RWPE1 (cell line): ENCODE data around the gene BRAF.
A peak's percentile ranks its signal among the peaks of the same experiment; 100 is the strongest.
"Not testable (repeated sequence)": the region's sequence is repeated elsewhere in the genome, so short reads cannot be mapped to it uniquely, and the experiment has no call there.

ENCODE experiments used
- CTCF ChIA-PET: fragments of 350-600 bp; sonication (Branson Sonifier 250); formaldehyde crosslinking; extraction: SDS; loops from one replicate; lab custom pipeline; 2021; lab: Yijun Ruan, JAX
- POLR2A ChIA-PET: fragments of 400-600 bp; formaldehyde crosslinking; extraction: SDS; loops from one replicate; lab custom pipeline; 2020; ENCODE audit warnings: antibody characterized with exemption; ENCODE audit not compliant: low non-redundant PET; lab: Yijun Ruan, JAX
- DNase-seq: peaks from one replicate; pipeline ENCODE4 v3.0.0; 2012; ENCODE audit warnings: low spot score
- H3K27ac ChIP-seq: fragments of 450-650 bp; 2 replicates; pipeline ENCODE4 v1.5.1; 2017
- TF ChIP-seq, protein P1 (sequence below): fragments of 450-650 bp; conservative IDR thresholded peaks from 2 replicates; pipeline ENCODE4 v1.5.1; 2017; ENCODE audit warnings: low read depth, mild to moderate bottlenecking

BRAF gene

DNA sequence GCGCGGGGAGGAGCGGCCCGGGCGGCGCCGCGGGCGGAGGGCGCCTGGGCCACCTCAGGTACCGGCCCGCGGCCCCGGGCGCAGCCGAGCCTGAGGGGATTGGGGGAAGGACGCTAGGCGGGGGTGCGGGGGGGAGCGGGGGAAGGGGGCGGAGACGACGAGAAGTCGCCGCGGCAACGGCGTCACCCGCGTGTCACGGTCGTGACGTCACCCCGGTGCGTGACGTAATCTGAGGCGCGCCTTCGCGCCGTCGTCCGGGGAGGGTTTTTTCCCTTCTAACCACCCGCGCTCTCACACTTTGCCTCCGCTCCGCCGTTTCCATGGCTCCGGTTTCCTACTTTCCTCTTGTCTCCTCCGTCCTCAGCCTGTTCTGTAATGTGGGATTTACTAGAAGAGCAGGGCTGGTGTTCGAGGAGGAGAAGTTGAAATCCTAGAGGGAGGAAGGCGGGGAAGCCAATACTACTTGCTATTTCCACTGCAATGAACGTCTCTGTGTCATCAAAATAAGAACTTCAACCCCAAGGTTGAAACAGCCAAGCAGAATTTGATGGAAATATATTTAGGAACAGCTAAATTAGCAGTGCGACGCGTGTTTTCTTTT is at the start of gene BRAF:
TSS of gene BRAF (minus strand) at position 109 of the 601 bp plus-strand sequence. CDS start 226 bp downstream, outside the sequence.
- ChIA-PET CTCF (interaction anchor here (0.8 to 1.6 kb wide), 2 partner anchors 113 to 114 kb away, joined by 3 to 4 read pairs; no protein-coding TSS in a partner anchor), POLR2A (no interaction called here)
- peak within 1 kb of the TSS; percentile 86 for H3K27ac ChIP-seq

DNA sequence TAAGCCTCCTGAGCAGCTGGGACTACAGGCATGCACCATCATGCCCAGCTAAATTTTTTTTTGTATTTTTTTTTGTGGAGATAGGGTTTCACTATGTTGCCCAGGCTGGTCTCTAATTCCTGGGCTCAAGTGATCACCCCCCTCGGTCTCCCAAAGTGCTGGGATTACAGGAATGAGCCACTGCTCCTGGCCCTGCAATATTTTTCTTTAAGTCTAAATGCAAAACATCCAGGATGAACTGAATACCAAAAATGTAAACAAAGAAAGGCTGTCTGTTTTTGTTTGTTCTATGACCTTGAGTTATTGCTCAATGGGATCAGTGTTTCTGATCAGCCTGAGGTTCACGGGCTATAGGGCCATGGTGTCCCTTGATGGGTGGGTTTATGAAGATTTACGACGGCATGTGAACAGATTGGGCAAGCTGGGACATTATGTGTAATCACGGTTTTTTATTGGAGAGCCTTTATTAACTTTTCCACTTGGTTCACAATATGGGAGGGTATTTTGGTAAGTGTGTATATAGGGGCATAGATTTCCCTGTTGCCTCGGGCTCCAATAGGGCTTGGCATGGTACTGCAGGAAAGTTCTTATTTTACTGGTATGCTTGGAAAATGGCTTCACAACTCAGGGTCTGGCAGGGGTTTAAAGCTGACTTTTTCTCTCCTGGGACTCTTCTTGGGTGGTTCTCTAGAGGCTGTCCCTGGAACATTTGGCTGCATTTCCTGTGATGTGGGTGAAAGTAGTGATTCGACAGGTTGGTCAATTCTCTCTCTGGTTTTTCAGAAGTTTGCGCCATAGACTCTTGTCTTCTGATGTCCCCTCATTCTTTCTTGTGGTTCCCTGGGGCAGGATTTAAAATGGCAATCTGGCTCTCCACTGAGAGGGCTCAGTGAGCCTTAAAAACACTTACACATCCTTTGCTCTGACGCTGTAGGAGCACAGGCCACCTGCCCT is 48.4 kb upstream of the BRAF start:
- POLR2A ChIA-PET = no interaction called here
- no peak for DNase-seq
- H3K27ac ChIP-seq = no peak overlapping the region
- CTCF ChIA-PET = no interaction called here
- TF ChIP-seq, protein P1, sequence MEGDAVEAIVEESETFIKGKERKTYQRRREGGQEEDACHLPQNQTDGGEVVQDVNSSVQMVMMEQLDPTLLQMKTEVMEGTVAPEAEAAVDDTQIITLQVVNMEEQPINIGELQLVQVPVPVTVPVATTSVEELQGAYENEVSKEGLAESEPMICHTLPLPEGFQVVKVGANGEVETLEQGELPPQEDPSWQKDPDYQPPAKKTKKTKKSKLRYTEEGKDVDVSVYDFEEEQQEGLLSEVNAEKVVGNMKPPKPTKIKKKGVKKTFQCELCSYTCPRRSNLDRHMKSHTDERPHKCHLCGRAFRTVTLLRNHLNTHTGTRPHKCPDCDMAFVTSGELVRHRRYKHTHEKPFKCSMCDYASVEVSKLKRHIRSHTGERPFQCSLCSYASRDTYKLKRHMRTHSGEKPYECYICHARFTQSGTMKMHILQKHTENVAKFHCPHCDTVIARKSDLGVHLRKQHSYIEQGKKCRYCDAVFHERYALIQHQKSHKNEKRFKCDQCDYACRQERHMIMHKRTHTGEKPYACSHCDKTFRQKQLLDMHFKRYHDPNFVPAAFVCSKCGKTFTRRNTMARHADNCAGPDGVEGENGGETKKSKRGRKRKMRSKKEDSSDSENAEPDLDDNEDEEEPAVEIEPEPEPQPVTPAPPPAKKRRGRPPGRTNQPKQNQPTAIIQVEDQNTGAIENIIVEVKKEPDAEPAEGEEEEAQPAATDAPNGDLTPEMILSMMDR = no peak

More for the DNA sequence above, at the start of gene BRAF:
- peak; percentile 80 for DNase-seq
- TF ChIP-seq, protein P1 = no peak

DNA sequence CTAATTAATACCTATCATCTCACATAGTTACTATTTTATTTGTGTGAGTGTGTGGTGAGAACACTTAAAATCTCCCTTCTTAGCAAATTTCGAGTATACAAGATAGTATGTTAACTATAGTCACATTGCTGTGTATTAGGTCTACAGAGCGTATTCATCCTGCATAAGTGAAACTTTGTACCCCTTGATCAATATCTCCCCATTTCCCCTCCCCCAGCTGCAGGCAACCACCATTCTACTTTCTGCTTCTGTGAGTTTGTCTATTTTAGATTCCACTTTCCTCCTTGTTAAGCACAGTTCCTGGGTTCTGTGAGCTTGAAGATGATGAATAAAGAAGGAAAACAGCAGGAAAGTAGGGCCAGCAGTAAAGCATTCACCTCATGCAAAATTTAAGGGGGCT is 47.6 kb upstream of the BRAF start:
- no peak for DNase-seq
- POLR2A ChIA-PET = interaction anchor here (0.5 kb wide), 1 partner anchor 80 kb away, joined by 3 read pairs; no protein-coding TSS in a partner anchor
- H3K27ac ChIP-seq = no peak overlapping the region
- TF ChIP-seq, protein P1 = no peak
- CTCF ChIA-PET = no interaction called here

DNA sequence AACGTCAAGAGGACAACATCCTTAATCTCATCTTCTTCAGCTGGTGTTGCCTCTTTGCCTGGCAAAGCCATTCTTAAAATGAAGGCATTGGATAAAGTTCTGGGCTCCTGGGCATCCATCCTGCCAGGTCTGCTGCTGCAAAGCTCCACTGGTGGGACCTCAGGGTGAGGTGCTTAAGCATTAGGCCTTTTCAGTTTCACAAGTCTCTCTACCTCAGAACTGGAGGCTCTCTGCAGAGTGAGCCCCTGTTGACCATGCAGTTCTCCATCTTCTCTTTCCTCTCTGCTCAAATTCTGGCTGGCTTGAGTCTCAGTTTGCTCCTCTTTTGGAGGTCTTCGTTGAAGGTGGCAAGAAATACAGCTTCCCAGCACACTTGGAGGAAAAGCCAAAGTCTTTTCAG is 42.7 kb upstream of the BRAF start:
- H3K27ac ChIP-seq = no peak overlapping the region
- POLR2A ChIA-PET = no interaction called here
- DNase-seq = no peak
- CTCF ChIA-PET = interaction anchor here (0.6 kb wide), 1 partner anchor 493 kb away, joined by 3 read pairs; no protein-coding TSS in a partner anchor
- TF ChIP-seq, protein P1 = no peak

DNA sequence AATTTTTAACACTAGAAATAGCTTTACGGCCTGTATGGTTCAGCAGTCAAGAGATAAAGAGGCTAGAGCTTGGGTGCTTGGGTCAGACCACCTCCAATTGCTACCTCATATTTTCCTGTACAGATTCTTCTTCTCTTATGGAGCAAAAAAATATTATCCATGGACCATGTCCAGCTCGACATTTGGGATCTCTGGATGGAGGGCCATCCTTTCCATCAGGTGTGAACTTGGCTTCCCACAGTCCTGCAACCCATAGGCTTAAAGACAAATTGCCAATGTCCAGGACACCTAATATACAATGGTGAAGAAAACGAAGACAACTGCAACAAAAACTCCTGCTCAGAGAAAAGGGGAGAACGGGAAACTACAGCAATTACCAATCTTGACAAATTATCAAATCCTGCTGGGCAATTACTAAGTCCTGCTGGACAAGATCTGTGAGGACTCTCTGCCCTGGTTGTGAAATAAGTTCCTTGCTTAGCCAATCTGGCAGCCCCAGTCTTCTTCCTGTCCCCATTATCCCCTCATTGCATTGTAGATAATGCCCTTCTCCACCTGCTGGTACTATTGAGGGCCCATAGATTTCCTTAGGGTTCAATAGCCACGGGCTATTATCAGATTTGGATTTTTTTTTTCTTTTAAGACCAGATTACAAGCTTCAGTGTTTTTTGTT is 42.0 kb upstream of the BRAF start:
- TF ChIP-seq, protein P1 = no peak
- ChIA-PET POLR2A (no interaction called here), CTCF (interaction anchor here (0.6 kb wide), 1 partner anchor 134 kb away, joined by 3 read pairs; no protein-coding TSS in a partner anchor)
- no peak for DNase-seq
- no peak overlapping the region for H3K27ac ChIP-seq

DNA sequence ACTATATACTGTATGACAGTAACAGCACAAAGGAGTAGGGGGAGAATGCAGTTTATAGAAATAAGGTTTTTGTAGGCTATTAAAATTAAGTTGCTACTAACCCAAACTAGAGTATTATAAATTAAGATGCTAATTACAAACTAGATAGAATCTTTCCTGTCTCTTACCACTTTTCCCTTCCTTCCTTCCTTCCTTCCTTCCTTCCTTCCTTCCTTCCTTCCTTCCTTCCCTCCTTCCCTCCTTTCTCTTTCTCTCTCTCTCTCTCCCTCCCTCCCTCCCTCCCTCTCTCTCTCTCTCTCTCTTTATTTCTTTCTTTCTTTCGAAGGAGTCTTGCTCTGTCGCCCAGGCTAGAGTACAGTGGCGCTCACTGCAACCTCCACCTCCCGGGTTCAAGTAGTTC is 36.4 kb upstream of the BRAF start:
- DNase-seq = no peak
- no peak overlapping the region for H3K27ac ChIP-seq
- ChIA-PET CTCF (no interaction called here), POLR2A (no interaction called here)
- TF ChIP-seq, protein P1 = no peak

DNA sequence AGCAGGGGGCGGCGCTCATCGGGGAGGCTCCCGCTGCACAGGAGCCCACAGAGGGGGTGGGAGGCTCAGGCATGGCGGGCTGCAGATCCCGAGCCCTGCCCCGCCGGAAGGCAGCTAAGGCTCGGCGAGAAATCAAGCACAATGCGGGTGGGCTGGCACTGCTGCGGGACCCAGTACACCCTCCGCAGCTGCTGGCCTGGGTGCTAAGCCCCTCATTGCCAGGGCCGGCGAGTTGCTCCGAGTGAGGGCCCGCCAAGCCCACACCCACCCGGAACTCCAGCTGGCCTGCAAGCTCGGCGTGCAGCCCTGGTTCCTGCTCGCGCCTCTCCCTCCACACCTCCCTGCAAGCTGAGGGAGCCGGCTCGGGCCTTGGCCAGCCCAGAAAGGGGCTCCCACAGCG is 32.3 kb upstream of the BRAF start:
- CTCF ChIA-PET, POLR2A ChIA-PET, DNase-seq, H3K27ac ChIP-seq: not testable (repeated sequence)
